ENCODE measurements around the gene SF3A2.

SF3A2 gene

GRCh38 chr19:2231621-2232221 is 4.9 kb upstream of the SF3A2 start:
- no peaks in the 10 kb centered on the region for H3K4me1 ChIP-seq (ENCODE audit: insufficient read depth, poor library complexity, severe bottlenecking)
- no peaks in the 10 kb centered on the region for H3K9me3 ChIP-seq (ENCODE audit: severe bottlenecking)
- DNase-seq (ENCODE audit: low spot score) (no peak), ATAC-seq (ENCODE audit: low read depth) (no peak)
- peaks cover 45% of the 10 kb centered on the region for H3K36me3 ChIP-seq (ENCODE audit: low read depth)
- H3K4me3 ChIP-seq (ENCODE audit: severe bottlenecking) = no peak overlapping the region
- no peaks in the 10 kb centered on the region for H3K27me3 ChIP-seq (ENCODE audit: insufficient read depth, poor library complexity, severe bottlenecking)
- H3K27ac ChIP-seq (ENCODE audit: poor library complexity, severe bottlenecking) = no peak overlapping the region
- TF ChIP-seq CTCF (IDR thresholded peaks at IDR 0.05; ENCODE audit: poor library complexity, severe bottlenecking) = no peak

GRCh38 chr19:2232286-2233151 is 4.1 kb upstream of the SF3A2 start:
- Histone ChIP-seq H3K36me3 (ENCODE audit: low read depth) (peaks cover 47% of the 10 kb centered on the region), H3K4me1 (ENCODE audit: insufficient read depth, poor library complexity, severe bottlenecking) (no peaks in the 10 kb centered on the region), H3K27me3 (ENCODE audit: insufficient read depth, poor library complexity, severe bottlenecking) (no peaks in the 10 kb centered on the region), H3K4me3 (ENCODE audit: severe bottlenecking) (no peak overlapping the region), H3K27ac (ENCODE audit: poor library complexity, severe bottlenecking) (no peak overlapping the region), H3K9me3 (ENCODE audit: severe bottlenecking) (no peaks in the 10 kb centered on the region)
- no peak for TF ChIP-seq CTCF (IDR thresholded peaks at IDR 0.05; ENCODE audit: poor library complexity, severe bottlenecking)
- no peak for DNase-seq (ENCODE audit: low spot score)
- no peak for ATAC-seq (ENCODE audit: low read depth)

GRCh38 chr19:2233601-2234280 is 2.9 kb upstream of the SF3A2 start:
- TF ChIP-seq CTCF (IDR thresholded peaks at IDR 0.05; ENCODE audit: poor library complexity, severe bottlenecking) = no peak
- Histone ChIP-seq H3K9me3 (ENCODE audit: severe bottlenecking) (no peaks in the 10 kb centered on the region), H3K36me3 (ENCODE audit: low read depth) (peaks cover 52% of the 10 kb centered on the region), H3K4me1 (ENCODE audit: insufficient read depth, poor library complexity, severe bottlenecking) (peaks cover 8% of the 10 kb centered on the region), H3K27ac (ENCODE audit: poor library complexity, severe bottlenecking) (no peak overlapping the region), H3K4me3 (ENCODE audit: severe bottlenecking) (no peak overlapping the region), H3K27me3 (ENCODE audit: insufficient read depth, poor library complexity, severe bottlenecking) (no peaks in the 10 kb centered on the region)
- ATAC-seq (ENCODE audit: low read depth) (no peak), DNase-seq (ENCODE audit: low spot score) (no peak)

- H3K27me3 ChIP-seq (ENCODE audit: insufficient read depth, poor library complexity, severe bottlenecking) = no peaks in the 10 kb centered on the region
- H3K27ac ChIP-seq (ENCODE audit: poor library complexity, severe bottlenecking) = peak overlapping the region; percentile 69
- 0 out of 3 replicates have a peak, but pooled peaks have one; percentile 3 for ATAC-seq (ENCODE audit: low read depth)
- H3K4me1 ChIP-seq (ENCODE audit: insufficient read depth, poor library complexity, severe bottlenecking) = peaks cover 10% of the 10 kb centered on the region
- H3K36me3 ChIP-seq (ENCODE audit: low read depth) = peaks cover 45% of the 10 kb centered on the region
- TF ChIP-seq CTCF (IDR thresholded peaks at IDR 0.05; ENCODE audit: poor library complexity, severe bottlenecking) = no peak
- H3K9me3 ChIP-seq (ENCODE audit: severe bottlenecking) = no peaks in the 10 kb centered on the region
- DNase-seq (ENCODE audit: low spot score) = no peak
- H3K4me3 ChIP-seq (ENCODE audit: severe bottlenecking) = peak overlapping the region; percentile 88
Measured at GRCh38 chr19:2234996-2235380, 1.6 kb upstream of the SF3A2 start.

Data from RWPE2 (cell line).